WTC11 (cell line): Measurements from ENCODE around the gene TMSB15C. TPM values are rescaled to one million over a fixed set of nuclear protein-coding genes. Genes with fewer than 3 reads are reported as not detected.

Source experiments
- ATAC-seq: fragments of 200-7000 bp; cut with Tn5 transposase; 2 replicates; pipeline ENCODE4 v1.10.0; 2021; ENCODE audit warnings: mild to moderate bottlenecking, moderate library complexity
- CTCF ChIA-PET: fragments of 300-600 bp; sonication (Branson Sonifier 250); formaldehyde crosslinking; loops from one replicate; lab custom pipeline; 2021; ENCODE audit warnings: antibody characterized with exemption; lab: Charles Lee
- POLR2A ChIA-PET: fragments of 350-600 bp; sonication (Branson Sonifier 250); formaldehyde crosslinking; loops from one replicate; lab custom pipeline; 2021; ENCODE audit warnings: antibody characterized with exemption; lab: Charles Lee
- DNase-seq: peaks from one replicate; pipeline ENCODE4 v3.0.0; 2021; ENCODE audit warnings: low spot score
- H3K27ac Mint-ChIP-seq: 2 replicates; pipeline ENCODE4 v1.8.0; 2021; ENCODE audit warnings: mixed read lengths
- H3K27me3 Mint-ChIP-seq: 2 replicates; pipeline ENCODE4 v1.8.0; 2021; ENCODE audit warnings: low read depth, mild to moderate bottlenecking, moderate library complexity, mixed read lengths
- H3K36me3 Mint-ChIP-seq: 2 replicates; pipeline ENCODE4 v1.8.0; 2021; ENCODE audit warnings: mixed read lengths
- H3K4me1 Mint-ChIP-seq: 2 replicates; pipeline ENCODE4 v1.8.0; 2022; ENCODE audit warnings: mixed read lengths
- H3K4me3 Mint-ChIP-seq: 2 replicates; pipeline ENCODE4 v1.8.0; 2021; ENCODE audit warnings: mild to moderate bottlenecking, moderate library complexity, mixed read lengths
- H3K9me3 Mint-ChIP-seq: 2 replicates; pipeline ENCODE4 v1.8.0; 2021; ENCODE audit warnings: mixed read lengths
- AR ChIP-seq: fragments of 250-450 bp; sonication (Bioruptor Pico); IDR thresholded peaks from 2 replicates; pipeline ENCODE4 v1.9.0; 2021; ENCODE audit warnings: mild to moderate bottlenecking
- ARID4B ChIP-seq: sonication (generic); formaldehyde crosslinking; IDR thresholded peaks from 2 replicates; pipeline ENCODE4 v1.8.0; 2023; ENCODE audit warnings: missing genetic modification reagents, mild to moderate bottlenecking, borderline replicate concordance
- CREB1 ChIP-seq: sonication (generic); formaldehyde crosslinking; IDR thresholded peaks from 2 replicates; pipeline ENCODE4 v1.8.0; 2023; ENCODE audit warnings: mild to moderate bottlenecking, missing genetic modification reagents
- CTCF ChIP-seq: fragments of 200-600 bp; IDR thresholded peaks from 2 replicates; pipeline ENCODE4 v1.8.0; 2022; ENCODE audit warnings: antibody characterized with exemption
- ELF4 ChIP-seq: sonication (generic); formaldehyde crosslinking; IDR thresholded peaks from 2 replicates; pipeline ENCODE4 v1.8.1; 2022; ENCODE audit warnings: low read depth, mild to moderate bottlenecking, moderate library complexity, missing genetic modification reagents
- ESRRA ChIP-seq: sonication (generic); formaldehyde crosslinking; IDR thresholded peaks from 2 replicates; pipeline ENCODE4 v1.8.1; 2022; ENCODE audit warnings: mild to moderate bottlenecking, missing genetic modification reagents, borderline replicate concordance
- FOXJ3 ChIP-seq: sonication (generic); formaldehyde crosslinking; IDR thresholded peaks from 2 replicates; pipeline ENCODE4 v1.9.0; 2021; ENCODE audit warnings: missing genetic modification reagents, mild to moderate bottlenecking, borderline replicate concordance
- GTF2I ChIP-seq: fragments of 250-450 bp; sonication (Bioruptor Pico); conservative IDR thresholded peaks from 2 replicates; pipeline ENCODE4 v1.4.0; 2021; ENCODE audit warnings: mild to moderate bottlenecking
- NFATC4 ChIP-seq: fragments of 250-450 bp; sonication (Bioruptor Pico); IDR thresholded peaks from 2 replicates; pipeline ENCODE4 v1.9.0; 2021; ENCODE audit warnings: mild to moderate bottlenecking
- NFE2L1 ChIP-seq: sonication (generic); formaldehyde crosslinking; IDR thresholded peaks from 2 replicates; pipeline ENCODE4 v1.8.1; 2023; ENCODE audit warnings: missing genetic modification reagents
- RELA ChIP-seq: sonication (generic); formaldehyde crosslinking; IDR thresholded peaks from 2 replicates; pipeline ENCODE4 v1.8.1; 2022; ENCODE audit warnings: missing genetic modification reagents, mild to moderate bottlenecking, borderline replicate concordance
- ZBTB43 ChIP-seq: sonication (generic); formaldehyde crosslinking; IDR thresholded peaks from 2 replicates; pipeline ENCODE4 v1.8.1; 2023; ENCODE audit warnings: mild to moderate bottlenecking, missing genetic modification reagents
- ZMAT4 ChIP-seq: fragments of 250-450 bp; sonication (Bioruptor Pico); IDR thresholded peaks from 2 replicates; pipeline ENCODE4 v1.9.0; 2021; ENCODE audit warnings: mild to moderate bottlenecking
- ZNF138 ChIP-seq: sonication (generic); formaldehyde crosslinking; conservative IDR thresholded peaks from 2 replicates; pipeline ENCODE4 v1.8.1; 2022; ENCODE audit warnings: mild to moderate bottlenecking, moderate library complexity, missing genetic modification reagents
- ZNF317 ChIP-seq: sonication (generic); formaldehyde crosslinking; IDR thresholded peaks from 2 replicates; pipeline ENCODE4 v1.8.1; 2023; ENCODE audit warnings: low read depth, mild to moderate bottlenecking, moderate library complexity, missing genetic modification reagents, borderline replicate concordance
- ZNF396 ChIP-seq: fragments of 250-450 bp; sonication (Bioruptor Pico); IDR thresholded peaks from 2 replicates; pipeline ENCODE4 v1.8.0; 2021; ENCODE audit warnings: mild to moderate bottlenecking, moderate library complexity, borderline replicate concordance
- ZNF416 ChIP-seq: fragments of 250-450 bp; sonication (Bioruptor Pico); IDR thresholded peaks from 2 replicates; pipeline ENCODE4 v1.9.0; 2021; ENCODE audit warnings: mild to moderate bottlenecking, inconsistent platforms
- ZNF423 ChIP-seq: fragments of 250-450 bp; sonication (Bioruptor Pico); IDR thresholded peaks from 2 replicates; pipeline ENCODE4 v2.1.2; 2022; ENCODE audit warnings: mild to moderate bottlenecking, moderate library complexity
- total RNA-seq: library from RNA; stranded (reverse); gene quantifications from 3 replicates; pipeline ENCODE4 v1.2.3, GENCODE V29; 2021

TMSB15C gene
- total RNA-seq, 1 experiment from 2014 or later, result 4.3 TPM

- POLR2A ChIA-PET, result no interaction called here
- no peak for DNase-seq
- Mint-ChIP-seq H3K36me3 (no peaks in the 10 kb centered on the region), H3K27me3 (peaks cover 3% of the 10 kb centered on the region), H3K27ac (no peak overlapping the region)
- CTCF ChIA-PET, result no interaction called here
- TF ChIP-seq CREB1 (CRISPR knock-in tag) (no peak), ARID4B (CRISPR knock-in tag) (no peak), FOXJ3 (no peak)
- TF ChIP-seq, all 79 proteins: peak for 0
- Mint-ChIP-seq H3K9me3 (no peaks in the 10 kb centered on the region), H3K4me3 (no peak overlapping the region), H3K4me1 (peaks cover 9% of the 10 kb centered on the region)
- no peak for ATAC-seq
These were observed 28.9 kb downstream of the TMSB15C start for GRCh38 chrX:104047171-104047570.

- Mint-ChIP-seq H3K27ac (no peak overlapping the region), H3K27me3 (peaks cover 3% of the 10 kb centered on the region), H3K36me3 (no peaks in the 10 kb centered on the region), H3K9me3 (no peaks in the 10 kb centered on the region), H3K4me1 (peaks cover 9% of the 10 kb centered on the region), H3K4me3 (no peak overlapping the region)
- POLR2A ChIA-PET, result no interaction called here
- no peak for TF ChIP-seq RELA (CRISPR knock-in tag)
- no peak for TF ChIP-seq ZNF416 (CRISPR knock-in tag)
- TF ChIP-seq ZNF138 (CRISPR knock-in tag), result no peak
- TF ChIP-seq ZNF396 (CRISPR knock-in tag), result no peak
- ATAC-seq (no peak), DNase-seq (no peak)
- CTCF ChIA-PET, result no interaction called here
These were observed 30.4 kb downstream of the TMSB15C start for GRCh38 chrX:104045642-104046041.

- H3K36me3 Mint-ChIP-seq, result no peaks in the 10 kb centered on the region
- ChIA-PET POLR2A (no interaction called here), CTCF (no interaction called here)
- no peak overlapping the region for H3K27ac Mint-ChIP-seq
- TF ChIP-seq ZNF423 (CRISPR knock-in tag) (no peak), ZBTB43 (CRISPR knock-in tag) (no peak), ELF4 (no peak), ESRRA (CRISPR knock-in tag) (no peak), NFATC4 (no peak)
- H3K4me1 Mint-ChIP-seq, result peaks cover 9% of the 10 kb centered on the region
- H3K27me3 Mint-ChIP-seq, result peaks cover 3% of the 10 kb centered on the region
- DNase-seq, result no peak
- H3K9me3 Mint-ChIP-seq, result no peaks in the 10 kb centered on the region
- no peak for ATAC-seq
- no peak overlapping the region for H3K4me3 Mint-ChIP-seq
These were observed 35.0 kb downstream of the TMSB15C start for GRCh38 chrX:104041003-104041402.

GRCh38 chrX:104039689-104040505 lies 36.1 kb downstream of the TMSB15C start, which contains the start of gene H2BW2:
H2BW2 (plus strand) TSS chrX:104039956; CDS start chrX:104039995, 39 bp downstream.
- no peak for DNase-seq
- Mint-ChIP-seq H3K9me3 (0 out of 2 replicates have a peak, but pooled peaks cover 3% of the 10 kb centered on the region), H3K4me3 (no peak within 1 kb of the TSS), H3K36me3 (no peaks in the 10 kb centered on the region), H3K4me1 (peaks cover 9% of the 10 kb centered on the region), H3K27ac (no peak within 1 kb of the TSS), H3K27me3 (peaks cover 3% of the 10 kb centered on the region)
- CTCF ChIA-PET, result no interaction called here
- ATAC-seq, result no peak
- POLR2A ChIA-PET, result interaction anchor here (0.6 kb wide), 1 partner anchor 78 kb away, joined by 3 read pairs; no protein-coding TSS in a partner anchor
- TF ChIP-seq ZNF317 (CRISPR knock-in tag) (no peak), ZMAT4 (CRISPR knock-in tag) (no peak), AR (no peak), CTCF (no peak), NFE2L1 (CRISPR knock-in tag) (no peak), GTF2I (CRISPR knock-in tag) (no peak)
